ENCODE data around the gene APRT. TPM values are rescaled to one million over a fixed set of nuclear protein-coding genes. Genes with fewer than 3 reads are reported as not detected.
"Not testable (repeated sequence)": the region's sequence is repeated elsewhere in the genome, so short reads cannot be mapped to it uniquely, and the experiment has no call there.

APRT gene
- total RNA-seq, 1 donor from 2014 or later = 33.7 TPM

DNA sequence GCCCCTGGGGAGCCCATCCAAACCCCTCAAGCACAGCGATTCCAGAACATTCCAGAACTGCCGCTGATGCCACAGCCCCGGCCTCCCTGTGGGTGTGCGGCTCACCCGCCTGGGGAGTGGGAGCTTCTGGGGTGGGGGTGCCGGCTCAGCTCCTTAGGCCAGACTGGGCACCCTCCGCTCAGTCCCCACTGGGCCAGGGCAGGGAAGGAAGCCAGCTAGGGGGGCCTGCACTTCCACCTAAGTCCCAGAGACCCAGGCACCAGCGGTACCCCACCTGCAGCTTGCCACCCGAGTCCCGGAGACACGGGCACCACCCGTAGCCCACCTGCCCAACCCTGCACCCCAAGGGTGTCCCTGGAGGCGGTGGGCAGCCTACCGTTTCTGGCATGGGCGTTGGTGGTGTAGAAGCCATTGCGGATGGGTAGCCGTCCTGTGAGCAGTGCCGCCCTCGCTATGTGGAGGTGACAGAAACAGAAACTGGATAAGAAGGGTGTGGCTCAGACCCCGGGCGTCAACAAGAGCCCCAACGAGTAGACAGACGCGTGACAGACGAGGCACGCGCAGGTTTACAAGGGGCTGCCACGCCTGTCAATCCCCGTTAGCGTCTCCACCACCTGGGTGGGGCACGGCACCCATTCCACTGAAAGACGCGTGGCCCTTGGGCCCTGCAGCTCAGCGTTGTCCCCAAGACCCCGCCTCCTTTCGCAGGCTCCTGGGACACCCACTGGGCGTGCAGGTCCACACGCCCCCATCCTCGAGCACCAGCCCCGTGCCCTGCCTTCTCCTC lies 30.0 kb upstream of the APRT start:
- no peak for DNase-seq

DNA sequence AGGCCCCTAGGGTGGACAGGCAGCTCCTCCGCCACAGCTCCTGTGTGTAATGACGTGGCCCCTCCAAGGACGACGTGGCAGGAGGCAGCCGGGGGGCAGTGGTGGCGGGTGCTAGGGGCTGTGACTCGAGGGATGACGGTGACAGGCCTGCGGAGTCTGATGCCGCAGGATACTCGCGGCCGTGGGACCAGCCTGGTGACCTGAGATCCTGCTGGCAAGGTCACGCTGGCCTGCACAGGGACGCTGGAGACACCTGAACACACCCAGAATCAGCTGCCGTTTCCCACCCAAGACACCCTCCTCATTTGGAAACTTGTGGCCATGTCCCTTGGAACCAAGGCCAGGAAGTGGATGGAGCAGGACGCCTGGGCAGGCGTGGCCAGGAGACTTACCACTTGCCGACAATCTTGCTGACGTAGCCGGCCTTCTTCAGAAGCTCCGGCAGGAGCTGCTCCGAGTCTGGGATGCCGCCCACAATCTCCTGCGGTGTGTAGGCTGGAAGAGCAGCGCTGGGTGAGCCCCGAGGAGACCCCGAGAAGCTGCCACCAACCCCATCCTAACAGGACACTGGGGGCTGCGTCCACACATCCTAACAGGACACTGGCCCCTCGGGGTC lies 29.0 kb upstream of the APRT start:
- no peak for DNase-seq

DNA sequence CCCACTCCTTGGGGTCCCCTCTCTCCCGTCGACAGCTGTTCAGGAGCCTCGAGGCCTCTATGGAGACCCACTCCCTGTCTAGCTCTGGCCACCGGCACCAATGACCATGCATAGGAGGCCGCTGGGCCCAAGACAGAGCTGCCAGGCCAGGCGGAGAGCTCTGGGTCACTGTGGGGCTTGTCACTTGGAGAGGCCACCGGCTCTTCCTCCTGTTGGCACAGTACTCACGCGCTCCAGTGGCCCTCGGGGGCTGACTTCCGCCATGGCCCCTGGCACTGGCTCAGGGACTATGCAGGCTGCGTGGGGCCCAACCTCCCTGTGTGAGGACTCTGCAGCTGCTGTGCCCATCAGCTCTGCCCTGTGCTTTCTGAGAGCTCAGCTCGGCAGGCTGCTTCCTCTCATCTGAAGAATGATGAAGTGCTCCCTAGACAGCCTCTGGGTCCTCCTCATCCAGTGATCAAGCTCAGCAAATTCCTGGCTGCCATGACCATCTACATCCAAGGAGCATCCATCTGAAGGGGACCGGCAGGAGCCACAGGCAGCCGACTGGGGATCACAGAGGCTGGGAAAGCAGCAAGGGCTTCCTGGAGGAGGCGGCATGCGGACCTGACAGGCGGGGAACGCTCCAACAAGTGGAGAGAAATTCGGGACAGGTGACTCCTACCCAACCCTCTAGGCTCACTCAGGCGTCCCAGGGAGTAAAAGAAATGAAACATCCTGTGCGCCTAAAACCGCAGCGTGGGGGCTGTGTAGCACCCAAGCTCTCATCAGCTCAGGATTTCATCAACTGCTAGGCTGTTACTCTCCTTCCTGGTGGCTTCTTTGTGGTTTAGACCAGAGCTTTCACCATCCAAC lies 28.2 kb upstream of the APRT start:
- no peak for DNase-seq

DNA sequence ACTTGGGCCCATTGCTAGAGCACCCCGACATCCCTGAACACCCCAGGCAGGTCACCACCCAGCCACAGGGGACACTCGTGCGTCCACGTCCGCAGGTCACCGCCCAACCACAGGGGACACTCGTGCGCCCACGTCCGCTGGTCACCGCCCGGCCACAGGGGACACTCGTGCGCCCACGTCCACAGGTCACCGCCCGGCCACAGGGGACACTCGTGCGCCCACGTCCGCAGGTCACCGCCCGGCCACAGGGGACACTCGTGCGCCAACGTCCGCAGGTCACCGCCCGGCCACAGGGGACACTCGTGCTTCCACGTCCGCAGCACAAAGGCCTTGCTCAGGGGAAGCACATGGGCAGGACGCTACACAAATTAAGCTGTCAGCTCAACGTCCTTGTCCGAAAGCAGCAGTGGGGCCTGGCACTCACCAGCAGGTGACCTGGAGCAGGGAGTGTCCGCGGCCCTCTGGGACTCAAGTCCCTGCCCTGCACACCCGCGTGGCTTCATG lies 27.4 kb upstream of the APRT start:
- DNase-seq = no peak

- DNase-seq = no peak
Measured at GRCh38 chr16:88838566-88838965, 26.8 kb upstream of the APRT start.

DNA sequence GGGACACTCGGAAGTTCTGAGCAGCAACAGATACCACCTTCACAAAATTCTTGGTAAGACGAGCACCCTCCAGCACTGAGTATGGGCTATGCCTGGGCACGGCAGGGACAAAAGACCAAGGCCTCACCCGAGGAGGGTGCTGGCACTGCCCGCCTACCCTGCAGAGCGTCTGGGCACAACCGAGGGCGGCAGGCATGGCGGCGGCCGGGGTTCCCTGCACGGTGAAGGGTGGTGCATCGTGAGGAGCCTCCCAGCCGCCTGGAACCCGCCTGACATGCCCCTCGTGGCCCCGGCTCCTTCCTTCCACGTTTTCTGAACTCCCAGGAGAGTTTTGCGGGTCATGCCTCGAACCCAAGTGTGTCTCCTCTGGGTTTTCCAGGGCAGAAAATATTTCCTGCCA lies 26.1 kb upstream of the APRT start:
- no peak for DNase-seq

GRCh38 chr16:88836791-88837190 lies 25.1 kb upstream of the APRT start:
- DNase-seq = no peak

DNA sequence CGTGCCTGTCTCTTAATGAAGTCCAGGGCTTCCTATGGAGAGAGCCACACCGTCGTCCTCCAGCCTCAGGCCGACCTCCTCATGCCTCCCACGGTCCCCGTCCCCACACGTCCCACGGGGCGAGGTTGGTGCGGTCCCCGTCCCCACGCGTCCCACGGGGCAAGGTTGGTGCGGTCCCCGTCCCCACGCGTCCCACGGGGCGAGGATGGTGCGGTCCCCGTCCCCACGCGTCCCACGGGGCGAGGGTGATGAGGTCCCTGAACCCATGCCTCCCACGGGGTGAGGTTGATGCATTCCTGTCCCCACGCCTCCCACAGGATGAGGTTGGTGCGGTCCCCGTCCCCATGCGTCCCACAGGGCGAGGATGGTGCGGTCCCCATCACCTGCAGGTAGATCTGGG lies 24.1 kb upstream of the APRT start:
- no peak for DNase-seq

GRCh38 chr16:88835383-88835782 lies 23.7 kb upstream of the APRT start:
- no peak for DNase-seq

- no peak for DNase-seq
Measured at GRCh38 chr16:88834670-88835069, 22.9 kb upstream of the APRT start.

GRCh38 chr16:88833086-88833485 lies 21.4 kb upstream of the APRT start:
- no peak for DNase-seq

DNA sequence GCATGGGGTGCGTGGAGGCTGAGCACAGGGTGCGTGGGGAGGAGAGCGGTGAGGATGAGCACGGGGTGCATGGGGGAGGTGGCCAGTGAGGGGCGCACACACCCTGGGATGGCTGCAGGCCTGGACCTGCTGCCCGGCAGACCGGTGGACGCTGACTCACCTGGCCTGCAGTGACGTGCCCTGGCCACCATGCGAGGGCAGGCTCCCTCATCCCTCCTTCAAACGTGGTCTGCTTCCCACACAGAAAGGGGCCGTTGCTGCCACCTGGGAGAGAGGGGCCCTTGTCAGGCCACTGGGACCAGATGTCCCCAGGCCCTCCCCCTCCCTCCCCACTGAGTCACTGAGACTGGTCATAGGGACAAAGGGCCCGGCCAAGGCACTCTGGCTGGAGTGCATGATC lies 20.1 kb upstream of the APRT start:
- no peak for DNase-seq

DNA sequence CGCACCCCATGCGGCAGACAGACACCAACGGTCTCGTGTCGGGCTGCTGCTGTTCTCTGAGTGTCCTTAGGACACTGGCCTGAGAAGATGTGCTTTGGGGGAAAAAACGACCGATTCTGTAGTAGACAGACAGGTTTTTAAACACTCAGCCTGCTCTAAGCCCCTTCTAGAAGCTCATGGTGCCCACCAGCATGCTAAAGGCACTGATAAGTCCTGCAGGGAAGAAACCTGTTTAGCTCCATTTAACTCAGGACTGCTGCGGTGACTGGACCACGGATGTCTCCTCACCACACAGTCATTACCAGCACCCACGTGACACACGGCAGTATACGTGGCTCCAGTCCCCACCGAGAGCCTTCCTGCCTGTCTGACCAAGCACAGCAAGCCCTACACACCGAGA lies 19.1 kb upstream of the APRT start:
- no peak for DNase-seq

- DNase-seq = no peak
Measured at GRCh38 chr16:88830258-88830657, 18.5 kb upstream of the APRT start.

GRCh38 chr16:88828711-88829110 lies 17.0 kb upstream of the APRT start:
- no peak for DNase-seq

- DNase-seq = no peak
Measured at GRCh38 chr16:88827727-88828126, 16.0 kb upstream of the APRT start.

DNA sequence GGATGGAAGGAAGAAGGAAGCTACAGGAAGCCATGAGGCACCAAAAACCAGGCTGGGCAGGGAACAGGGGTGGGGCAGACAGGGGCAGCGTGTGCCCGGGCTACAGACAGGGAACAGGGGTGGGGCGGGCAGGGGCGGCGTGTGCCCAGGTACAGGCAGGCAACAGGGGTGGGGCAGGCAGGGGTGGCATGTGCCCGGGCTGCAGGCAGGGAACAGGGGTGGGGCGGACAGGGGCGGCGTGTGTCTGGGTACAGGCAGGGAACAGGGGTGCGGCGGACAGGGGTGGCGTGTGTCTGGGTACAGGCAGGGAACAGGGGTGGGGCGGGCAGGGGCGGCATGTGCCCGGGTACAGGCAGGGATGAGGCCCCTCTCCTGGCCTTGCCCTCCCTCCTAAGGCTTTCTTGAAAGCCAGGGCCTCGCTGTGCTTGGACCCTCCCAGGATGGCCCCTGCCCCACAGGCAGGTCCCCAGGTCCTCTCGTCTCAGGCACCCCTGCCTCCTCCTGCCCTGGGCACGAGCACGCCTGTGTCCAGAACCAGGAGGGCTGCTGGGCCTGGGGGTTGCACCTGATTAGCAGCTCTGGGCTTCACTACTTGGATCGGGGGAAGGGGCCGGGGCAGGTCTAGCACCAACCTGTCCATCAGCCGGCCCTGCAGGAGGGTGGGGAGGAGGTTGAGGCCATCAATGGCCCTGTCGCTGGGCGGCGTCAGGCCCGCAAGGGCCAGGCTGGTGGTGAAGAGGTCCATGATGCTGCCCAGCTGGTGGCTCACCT lies 14.5 kb upstream of the APRT start:
- no peak for DNase-seq

- no peak for DNase-seq
Measured at GRCh38 chr16:88825146-88825545, 13.4 kb upstream of the APRT start.

- no peak for DNase-seq
Measured at GRCh38 chr16:88824256-88825077, 12.7 kb upstream of the APRT start.

- DNase-seq = not testable (repeated sequence)
Measured at GRCh38 chr16:88823646-88824045, 11.9 kb upstream of the APRT start.

Measured in tongue (tissue), 2 donors.